ENCODE data around the gene SERPINA12.

Gene SERPINA12

GRCh38 chr14:94501588-94502516 lies 7.4 kb downstream of the SERPINA12 start:
- H3K9ac ChIP-seq (ENCODE audit: low read length), result no peak overlapping the region
- no peaks in the 10 kb centered on the region for H3K36me3 ChIP-seq (ENCODE audit: insufficient read depth, low read length)
- no peak overlapping the region for H3K4me3 ChIP-seq (ENCODE audit: low read depth, low read length, poor library complexity, severe bottlenecking)
- H3F3A ChIP-seq (ENCODE audit: insufficient read depth, low read length), result no peaks in the 10 kb centered on the region
- no peak overlapping the region for H3K27ac ChIP-seq (ENCODE audit: low read depth, low read length, poor library complexity, severe bottlenecking)
- no peaks in the 10 kb centered on the region for H4K20me1 ChIP-seq (ENCODE audit: insufficient read depth, low read length)
- H3K79me2 ChIP-seq (ENCODE audit: insufficient read depth, low read length), result no peaks in the 10 kb centered on the region
- H3K4me2 ChIP-seq (ENCODE audit: low read length), result no peak overlapping the region
- no peaks in the 10 kb centered on the region for H3K9me3 ChIP-seq (ENCODE audit: low read length)
- H2AFZ ChIP-seq (ENCODE audit: low read length), result no peak overlapping the region
- TF ChIP-seq EZH2 (IDR thresholded peaks at IDR 0.05; ENCODE audit: borderline replicate concordance, low read length) (no peak), CTCF (IDR thresholded peaks at IDR 0.05; ENCODE audit: low read length) (no peak)
- H3K9me2 ChIP-seq (ENCODE audit: low read depth, low read length), result no peaks in the 10 kb centered on the region
- H3K4me1 ChIP-seq (ENCODE audit: insufficient read depth, low read length, severe bottlenecking), result no peaks in the 10 kb centered on the region
- 0 out of 2 replicates have a peak, but pooled peaks cover 3% of the 10 kb centered on the region for H3K27me3 ChIP-seq (ENCODE audit: insufficient read depth, low read length)

GRCh38 chr14:94500264-94500663 lies 9.0 kb downstream of the SERPINA12 start:
- no peak for TF ChIP-seq CTCF (IDR thresholded peaks at IDR 0.05; ENCODE audit: low read length)
- TF ChIP-seq EZH2 (IDR thresholded peaks at IDR 0.05; ENCODE audit: borderline replicate concordance, low read length), result no peak
- Histone ChIP-seq H3F3A (ENCODE audit: insufficient read depth, low read length) (no peaks in the 10 kb centered on the region), H3K79me2 (ENCODE audit: insufficient read depth, low read length) (no peaks in the 10 kb centered on the region), H3K9me2 (ENCODE audit: low read depth, low read length) (no peaks in the 10 kb centered on the region), H3K27ac (ENCODE audit: low read depth, low read length, poor library complexity, severe bottlenecking) (no peak overlapping the region), H3K4me2 (ENCODE audit: low read length) (no peak overlapping the region), H3K27me3 (ENCODE audit: insufficient read depth, low read length) (0 out of 2 replicates have a peak, but pooled peaks cover 3% of the 10 kb centered on the region), H3K9ac (ENCODE audit: low read length) (no peak overlapping the region), H3K36me3 (ENCODE audit: insufficient read depth, low read length) (no peaks in the 10 kb centered on the region), H3K4me3 (ENCODE audit: low read depth, low read length, poor library complexity, severe bottlenecking) (no peak overlapping the region), H3K9me3 (ENCODE audit: low read length) (no peaks in the 10 kb centered on the region), H2AFZ (ENCODE audit: low read length) (no peak overlapping the region), H3K4me1 (ENCODE audit: insufficient read depth, low read length, severe bottlenecking) (no peaks in the 10 kb centered on the region), H4K20me1 (ENCODE audit: insufficient read depth, low read length) (no peaks in the 10 kb centered on the region)

GRCh38 chr14:94499673-94500072 lies 9.6 kb downstream of the SERPINA12 start:
- Histone ChIP-seq H3K27ac (ENCODE audit: low read depth, low read length, poor library complexity, severe bottlenecking) (no peak overlapping the region), H3K36me3 (ENCODE audit: insufficient read depth, low read length) (no peaks in the 10 kb centered on the region), H3K27me3 (ENCODE audit: insufficient read depth, low read length) (0 out of 2 replicates have a peak, but pooled peaks cover 3% of the 10 kb centered on the region), H3K9ac (ENCODE audit: low read length) (no peak overlapping the region), H3K9me2 (ENCODE audit: low read depth, low read length) (no peaks in the 10 kb centered on the region), H3F3A (ENCODE audit: insufficient read depth, low read length) (no peaks in the 10 kb centered on the region), H3K9me3 (ENCODE audit: low read length) (no peaks in the 10 kb centered on the region), H4K20me1 (ENCODE audit: insufficient read depth, low read length) (no peaks in the 10 kb centered on the region), H3K79me2 (ENCODE audit: insufficient read depth, low read length) (no peaks in the 10 kb centered on the region), H2AFZ (ENCODE audit: low read length) (no peak overlapping the region), H3K4me2 (ENCODE audit: low read length) (no peak overlapping the region), H3K4me3 (ENCODE audit: low read depth, low read length, poor library complexity, severe bottlenecking) (no peak overlapping the region), H3K4me1 (ENCODE audit: insufficient read depth, low read length, severe bottlenecking) (no peaks in the 10 kb centered on the region)
- no peak for TF ChIP-seq CTCF (IDR thresholded peaks at IDR 0.05; ENCODE audit: low read length)
- no peak for TF ChIP-seq EZH2 (IDR thresholded peaks at IDR 0.05; ENCODE audit: borderline replicate concordance, low read length)
